Mucosa of stomach (tissue), 1 donor: Measurements from ENCODE around the gene HOXD13.

Source experiments
- H3K27me3 ChIP-seq: one replicate; pipeline ENCODE4 v1.7.0; 2013; ENCODE audit warnings: mild to moderate bottlenecking, low read length; ENCODE audit not compliant: control insufficient read depth, insufficient read depth
- H3K36me3 ChIP-seq: one replicate; pipeline ENCODE4 v1.7.0; 2013; ENCODE audit warnings: low read length; ENCODE audit not compliant: control insufficient read depth, insufficient read depth
- H3K4me1 ChIP-seq: one replicate; pipeline ENCODE4 v1.7.0; 2013; ENCODE audit warnings: mild to moderate bottlenecking, low read length; ENCODE audit not compliant: control insufficient read depth, insufficient read depth
- H3K4me3 ChIP-seq: one replicate; pipeline ENCODE4 v1.7.0; 2013; ENCODE audit warnings: low read length
- H3K9ac ChIP-seq: one replicate; pipeline ENCODE4 v1.7.0; 2013; ENCODE audit warnings: mild to moderate bottlenecking, low read length, moderate library complexity
- H3K9me3 ChIP-seq: one replicate; pipeline ENCODE4 v1.7.0; 2013; ENCODE audit warnings: mild to moderate bottlenecking, low read length, moderate library complexity; ENCODE audit not compliant: control insufficient read depth
- donor health status: Pancreatic carcinoma.

HOXD13 gene

GRCh38 chr2:176124110-176124946 is 31.8 kb downstream of the HOXD13 start:
- H3K36me3 ChIP-seq = no peaks in the 10 kb centered on the region
- H3K9ac ChIP-seq = no peak overlapping the region
- H3K9me3 ChIP-seq = no peaks in the 10 kb centered on the region
- H3K4me3 ChIP-seq = no peak overlapping the region
- H3K27me3 ChIP-seq = peaks cover 96% of the 10 kb centered on the region
- peaks cover 6% of the 10 kb centered on the region for H3K4me1 ChIP-seq

- H3K4me1 ChIP-seq = peaks cover 6% of the 10 kb centered on the region
- no peaks in the 10 kb centered on the region for H3K36me3 ChIP-seq
- peaks cover 98% of the 10 kb centered on the region for H3K27me3 ChIP-seq
- H3K9me3 ChIP-seq = no peaks in the 10 kb centered on the region
- no peak overlapping the region for H3K4me3 ChIP-seq
- H3K9ac ChIP-seq = no peak overlapping the region
Measured at GRCh38 chr2:176124947-176125771, 32.6 kb downstream of the HOXD13 start.

- Histone ChIP-seq H3K36me3 (no peaks in the 10 kb centered on the region), H3K27me3 (peaks cover 98% of the 10 kb centered on the region), H3K4me1 (peaks cover 6% of the 10 kb centered on the region), H3K9me3 (no peaks in the 10 kb centered on the region), H3K9ac (no peak overlapping the region), H3K4me3 (no peak overlapping the region)
Measured at GRCh38 chr2:176125772-176126054, 33.2 kb downstream of the HOXD13 start.

- Histone ChIP-seq H3K9me3 (no peaks in the 10 kb centered on the region), H3K36me3 (no peaks in the 10 kb centered on the region), H3K9ac (no peak overlapping the region), H3K27me3 (peaks cover 96% of the 10 kb centered on the region), H3K4me1 (peaks cover 6% of the 10 kb centered on the region), H3K4me3 (no peak overlapping the region)
Measured at GRCh38 chr2:176126929-176127773, 34.6 kb downstream of the HOXD13 start.

GRCh38 chr2:176127774-176128072 is 35.2 kb downstream of the HOXD13 start:
- Histone ChIP-seq H3K4me1 (peaks cover 1% of the 10 kb centered on the region), H3K36me3 (no peaks in the 10 kb centered on the region), H3K4me3 (no peak overlapping the region), H3K9me3 (no peaks in the 10 kb centered on the region), H3K9ac (no peak overlapping the region), H3K27me3 (peaks cover 96% of the 10 kb centered on the region)

- Histone ChIP-seq H3K9me3 (no peaks in the 10 kb centered on the region), H3K4me1 (no peaks in the 10 kb centered on the region), H3K9ac (no peak overlapping the region), H3K36me3 (no peaks in the 10 kb centered on the region), H3K4me3 (no peak overlapping the region), H3K27me3 (peaks cover 96% of the 10 kb centered on the region)
Measured at GRCh38 chr2:176128172-176128981, 35.9 kb downstream of the HOXD13 start.

GRCh38 chr2:176128982-176129796 is 36.7 kb downstream of the HOXD13 start, which contains the start of gene HOXD8:
HOXD8 (plus strand) TSS chr2:176129705; CDS start chr2:176130367, 662 bp downstream.
- H3K9ac ChIP-seq = no peak within 1 kb of the TSS
- H3K4me3 ChIP-seq = no peak within 1 kb of the TSS
- peaks cover 96% of the 10 kb centered on the region for H3K27me3 ChIP-seq
- no peaks in the 10 kb centered on the region for H3K4me1 ChIP-seq
- H3K9me3 ChIP-seq = no peaks in the 10 kb centered on the region
- H3K36me3 ChIP-seq = no peaks in the 10 kb centered on the region

- Histone ChIP-seq H3K4me3 (no peak overlapping the region), H3K9ac (no peak overlapping the region), H3K4me1 (no peaks in the 10 kb centered on the region), H3K27me3 (peaks cover 96% of the 10 kb centered on the region), H3K36me3 (no peaks in the 10 kb centered on the region), H3K9me3 (no peaks in the 10 kb centered on the region)
Measured at GRCh38 chr2:176129813-176130146, 37.3 kb downstream of the HOXD13 start.

GRCh38 chr2:176130147-176130956 is 37.8 kb downstream of the HOXD13 start:
- Histone ChIP-seq H3K9ac (no peak overlapping the region), H3K4me1 (no peaks in the 10 kb centered on the region), H3K27me3 (peaks cover 96% of the 10 kb centered on the region)

GRCh38 chr2:176130957-176131847 is 38.7 kb downstream of the HOXD13 start:
- Histone ChIP-seq H3K4me3 (no peak overlapping the region), H3K27me3 (peaks cover 96% of the 10 kb centered on the region), H3K9me3 (no peaks in the 10 kb centered on the region), H3K36me3 (no peaks in the 10 kb centered on the region), H3K9ac (no peak overlapping the region), H3K4me1 (no peaks in the 10 kb centered on the region)

More at GRCh38 chr2:176130147-176130956, 37.8 kb downstream of the HOXD13 start:
- Histone ChIP-seq H3K36me3 (no peaks in the 10 kb centered on the region), H3K9me3 (no peaks in the 10 kb centered on the region), H3K4me3 (no peak overlapping the region)
